Measurements from ENCODE around the gene TSPAN18.

The TSPAN18 gene

GRCh38 chr11:44849424-44849823 is 122.7 kb downstream of the TSPAN18 start:
- TF ChIP-seq EZH2phosphoT487 (IDR thresholded peaks at IDR 0.05; ENCODE audit: low read depth) = no peak
- TF ChIP-seq, protein P1, sequence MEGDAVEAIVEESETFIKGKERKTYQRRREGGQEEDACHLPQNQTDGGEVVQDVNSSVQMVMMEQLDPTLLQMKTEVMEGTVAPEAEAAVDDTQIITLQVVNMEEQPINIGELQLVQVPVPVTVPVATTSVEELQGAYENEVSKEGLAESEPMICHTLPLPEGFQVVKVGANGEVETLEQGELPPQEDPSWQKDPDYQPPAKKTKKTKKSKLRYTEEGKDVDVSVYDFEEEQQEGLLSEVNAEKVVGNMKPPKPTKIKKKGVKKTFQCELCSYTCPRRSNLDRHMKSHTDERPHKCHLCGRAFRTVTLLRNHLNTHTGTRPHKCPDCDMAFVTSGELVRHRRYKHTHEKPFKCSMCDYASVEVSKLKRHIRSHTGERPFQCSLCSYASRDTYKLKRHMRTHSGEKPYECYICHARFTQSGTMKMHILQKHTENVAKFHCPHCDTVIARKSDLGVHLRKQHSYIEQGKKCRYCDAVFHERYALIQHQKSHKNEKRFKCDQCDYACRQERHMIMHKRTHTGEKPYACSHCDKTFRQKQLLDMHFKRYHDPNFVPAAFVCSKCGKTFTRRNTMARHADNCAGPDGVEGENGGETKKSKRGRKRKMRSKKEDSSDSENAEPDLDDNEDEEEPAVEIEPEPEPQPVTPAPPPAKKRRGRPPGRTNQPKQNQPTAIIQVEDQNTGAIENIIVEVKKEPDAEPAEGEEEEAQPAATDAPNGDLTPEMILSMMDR (IDR thresholded peaks at IDR 0.05; ENCODE audit: low read depth, low read length) = no peak
- Histone ChIP-seq H3K9ac (ENCODE audit: low read length) (no peak overlapping the region), H3K27me3 (ENCODE audit: low read depth, low read length) (peaks cover 11% of the 10 kb centered on the region; the same call in 1 of the 2 replicates)

DNA sequence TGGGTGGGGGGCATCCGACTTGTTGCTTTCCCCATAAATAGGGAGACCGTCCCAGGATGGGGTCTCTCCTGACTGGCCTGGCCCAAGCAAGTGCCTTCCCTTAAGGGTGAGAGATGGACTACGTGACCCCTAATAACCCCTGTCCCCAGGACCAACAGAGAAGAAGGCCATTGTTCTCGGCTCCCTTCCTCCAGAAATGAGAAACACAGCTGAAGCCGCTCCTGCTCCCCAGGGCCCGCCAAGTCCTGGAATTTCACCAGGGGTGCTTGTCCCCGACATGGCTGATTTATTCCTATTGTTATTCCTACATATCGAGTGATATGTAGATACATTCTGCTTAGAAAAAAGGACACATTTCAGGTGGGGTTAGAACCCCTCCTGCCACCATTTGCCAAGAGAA is 123.2 kb downstream of the TSPAN18 start:
- Histone ChIP-seq H3K4me1 (ENCODE audit: low read length) (peaks cover 16% of the 10 kb centered on the region), H2AFZ (ENCODE audit: low read depth, low read length) (no peak overlapping the region), H3K9ac (ENCODE audit: low read length) (no peak overlapping the region), H3K4me2 (ENCODE audit: low read length) (no peak overlapping the region), H3K9me3 (ENCODE audit: insufficient read depth, low read length) (no peaks in the 10 kb centered on the region), H3K27me3 (ENCODE audit: low read depth, low read length) (peaks cover 6% of the 10 kb centered on the region; the same call in 1 of the 2 replicates), H3K27ac (ENCODE audit: low read length) (no peak overlapping the region), H3K36me3 (replicated peaks; ENCODE audit: low read depth, low read length) (no peaks in the 10 kb centered on the region), H3K79me2 (ENCODE audit: low read length) (no peaks in the 10 kb centered on the region), H4K20me1 (ENCODE audit: insufficient read depth, low read length) (no peaks in the 10 kb centered on the region), H3K4me3 (ENCODE audit: low read length) (no peak overlapping the region)
- TF ChIP-seq, protein P1 (IDR thresholded peaks at IDR 0.05; ENCODE audit: low read depth, low read length) = no peak
- TF ChIP-seq EZH2phosphoT487 (IDR thresholded peaks at IDR 0.05; ENCODE audit: low read depth) = no peak

More at GRCh38 chr11:44849424-44849823, 122.7 kb downstream of the TSPAN18 start:
- H3K9me3 ChIP-seq (ENCODE audit: insufficient read depth, low read length) = no peaks in the 10 kb centered on the region
- no peak overlapping the region for H2AFZ ChIP-seq (ENCODE audit: low read depth, low read length)
- H3K4me2 ChIP-seq (ENCODE audit: low read length) = no peak overlapping the region
- peaks cover 11% of the 10 kb centered on the region for H3K4me1 ChIP-seq (ENCODE audit: low read length)
- no peaks in the 10 kb centered on the region for H4K20me1 ChIP-seq (ENCODE audit: insufficient read depth, low read length)
- H3K4me3 ChIP-seq (ENCODE audit: low read length) = no peak overlapping the region
- H3K27ac ChIP-seq (ENCODE audit: low read length) = no peak overlapping the region
- H3K36me3 ChIP-seq (replicated peaks; ENCODE audit: low read depth, low read length) = no peaks in the 10 kb centered on the region
- no peaks in the 10 kb centered on the region for H3K79me2 ChIP-seq (ENCODE audit: low read length)

GRCh38 chr11:44851496-44851895 is 124.7 kb downstream of the TSPAN18 start:
- no peak overlapping the region for H3K9ac ChIP-seq (ENCODE audit: low read length)
- peaks cover 28% of the 10 kb centered on the region for H3K4me1 ChIP-seq (ENCODE audit: low read length)
- no peak overlapping the region for H3K4me3 ChIP-seq (ENCODE audit: low read length)
- H2AFZ ChIP-seq (ENCODE audit: low read depth, low read length) = no peak overlapping the region
- TF ChIP-seq, protein P1 (IDR thresholded peaks at IDR 0.05; ENCODE audit: low read depth, low read length) = no peak
- TF ChIP-seq EZH2phosphoT487 (IDR thresholded peaks at IDR 0.05; ENCODE audit: low read depth) = no peak
- no peak overlapping the region for H3K4me2 ChIP-seq (ENCODE audit: low read length)
- no peak overlapping the region for H3K27ac ChIP-seq (ENCODE audit: low read length)
- no peaks in the 10 kb centered on the region for H3K79me2 ChIP-seq (ENCODE audit: low read length)
- H3K27me3 ChIP-seq (ENCODE audit: low read depth, low read length) = no peaks in the 10 kb centered on the region
- no peaks in the 10 kb centered on the region for H3K9me3 ChIP-seq (ENCODE audit: insufficient read depth, low read length)
- no peaks in the 10 kb centered on the region for H3K36me3 ChIP-seq (replicated peaks; ENCODE audit: low read depth, low read length)
- H4K20me1 ChIP-seq (ENCODE audit: insufficient read depth, low read length) = no peaks in the 10 kb centered on the region

DNA sequence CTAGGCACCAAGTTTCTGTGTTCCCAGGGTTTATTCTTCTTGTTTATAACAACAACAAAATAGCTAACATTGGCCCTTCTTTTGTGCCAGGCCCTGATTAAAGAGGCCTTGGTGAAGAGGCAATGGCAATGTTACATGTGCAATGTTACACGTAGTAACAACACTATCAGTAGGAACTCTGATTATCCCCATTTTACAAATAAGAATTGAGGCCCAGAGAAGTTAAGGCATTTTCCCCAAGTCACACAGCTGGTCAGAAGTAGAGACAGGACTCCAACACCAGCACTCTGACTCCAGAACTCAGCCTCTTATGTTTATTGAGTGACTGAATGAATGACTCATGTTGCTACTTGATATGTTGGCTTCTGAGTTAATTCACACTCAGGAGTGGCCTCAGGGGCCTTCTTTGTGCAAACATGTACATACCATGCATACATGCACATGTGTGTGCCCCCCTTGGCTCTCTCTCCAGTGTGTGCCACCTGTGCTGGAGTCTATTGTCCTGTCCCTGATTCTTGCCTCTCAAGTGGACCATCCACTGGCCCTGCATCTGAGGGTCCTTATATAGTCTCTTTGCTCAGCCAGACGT is 125.5 kb downstream of the TSPAN18 start:
- TF ChIP-seq EZH2phosphoT487 (IDR thresholded peaks at IDR 0.05; ENCODE audit: low read depth) = no peak
- TF ChIP-seq, protein P1 (IDR thresholded peaks at IDR 0.05; ENCODE audit: low read depth, low read length) = no peak
- H3K36me3 ChIP-seq (replicated peaks; ENCODE audit: low read depth, low read length) = no peaks in the 10 kb centered on the region
- no peaks in the 10 kb centered on the region for H3K79me2 ChIP-seq (ENCODE audit: low read length)
- H2AFZ ChIP-seq (ENCODE audit: low read depth, low read length) = no peak overlapping the region
- H3K9me3 ChIP-seq (ENCODE audit: insufficient read depth, low read length) = no peaks in the 10 kb centered on the region
- no peaks in the 10 kb centered on the region for H3K27me3 ChIP-seq (ENCODE audit: low read depth, low read length)
- no peak overlapping the region for H3K9ac ChIP-seq (ENCODE audit: low read length)
- no peak overlapping the region for H3K27ac ChIP-seq (ENCODE audit: low read length)
- H3K4me3 ChIP-seq (ENCODE audit: low read length) = no peak overlapping the region
- H4K20me1 ChIP-seq (ENCODE audit: insufficient read depth, low read length) = no peaks in the 10 kb centered on the region
- H3K4me1 ChIP-seq (ENCODE audit: low read length) = peaks cover 28% of the 10 kb centered on the region
- no peak overlapping the region for H3K4me2 ChIP-seq (ENCODE audit: low read length)

All from OCI-LY3 (cell line).